GM10266 (cell line): ENCODE results near the gene RTP2.

Experiments used
- DNase-seq: peaks from one replicate; pipeline ENCODE4 v3.0.0; 2012; ENCODE audit errors: extremely low spot score
- TF ChIP-seq, protein P1 (sequence below): IDR thresholded peaks from 2 replicates; pipeline ENCODE4 v1.5.1; 2012; ENCODE audit warnings: mild to moderate bottlenecking, low read depth; ENCODE audit not compliant: control insufficient read depth, insufficient read depth; ENCODE audit errors: missing control alignments

RTP2 gene

DNA sequence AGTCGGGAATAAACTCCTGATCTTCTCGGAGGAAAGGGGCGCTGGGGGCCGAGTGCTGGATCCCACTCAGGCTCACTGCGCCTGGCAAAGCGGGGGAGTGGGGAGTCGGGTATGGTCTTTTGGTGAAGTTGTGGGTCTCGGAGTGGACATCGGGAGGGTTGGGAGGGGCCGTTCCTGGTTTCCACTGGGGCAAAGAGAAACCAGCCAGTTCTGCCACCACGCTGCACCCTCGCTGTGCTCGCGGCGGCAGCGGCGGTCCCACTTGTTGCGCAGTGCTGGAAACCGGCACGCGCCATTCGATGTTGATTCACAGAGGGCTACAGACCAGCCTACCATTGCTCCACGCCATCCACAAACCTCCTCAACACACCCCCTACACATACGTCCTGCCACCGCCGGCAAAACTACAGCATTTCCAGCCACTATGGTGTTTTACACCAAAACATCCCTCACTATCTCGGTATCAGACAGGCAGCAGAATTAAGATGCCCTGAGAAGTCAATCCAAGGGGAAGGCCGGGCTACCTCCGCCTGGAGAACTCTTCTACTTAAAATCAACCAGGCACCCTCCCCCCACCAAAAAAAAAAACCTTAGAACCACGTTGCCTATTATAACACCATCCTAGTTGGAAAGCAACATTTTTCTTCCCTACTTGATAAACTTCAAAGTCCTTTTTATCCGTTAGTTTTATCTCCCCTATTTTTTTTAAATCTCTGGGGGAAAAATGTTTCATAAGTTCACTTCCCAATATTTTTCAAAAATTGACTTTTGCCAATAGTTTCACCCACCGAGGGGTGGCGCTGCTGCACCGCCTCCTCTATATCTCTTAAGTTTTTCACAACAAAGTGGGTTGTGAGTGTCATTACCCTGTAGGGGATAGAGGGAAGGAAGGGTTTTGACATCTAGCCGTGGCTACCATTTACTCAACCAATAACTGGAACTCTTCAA, 39.3 kb upstream of the RTP2 start:
- DNase-seq = peak; percentile 69
- TF ChIP-seq, protein P1, sequence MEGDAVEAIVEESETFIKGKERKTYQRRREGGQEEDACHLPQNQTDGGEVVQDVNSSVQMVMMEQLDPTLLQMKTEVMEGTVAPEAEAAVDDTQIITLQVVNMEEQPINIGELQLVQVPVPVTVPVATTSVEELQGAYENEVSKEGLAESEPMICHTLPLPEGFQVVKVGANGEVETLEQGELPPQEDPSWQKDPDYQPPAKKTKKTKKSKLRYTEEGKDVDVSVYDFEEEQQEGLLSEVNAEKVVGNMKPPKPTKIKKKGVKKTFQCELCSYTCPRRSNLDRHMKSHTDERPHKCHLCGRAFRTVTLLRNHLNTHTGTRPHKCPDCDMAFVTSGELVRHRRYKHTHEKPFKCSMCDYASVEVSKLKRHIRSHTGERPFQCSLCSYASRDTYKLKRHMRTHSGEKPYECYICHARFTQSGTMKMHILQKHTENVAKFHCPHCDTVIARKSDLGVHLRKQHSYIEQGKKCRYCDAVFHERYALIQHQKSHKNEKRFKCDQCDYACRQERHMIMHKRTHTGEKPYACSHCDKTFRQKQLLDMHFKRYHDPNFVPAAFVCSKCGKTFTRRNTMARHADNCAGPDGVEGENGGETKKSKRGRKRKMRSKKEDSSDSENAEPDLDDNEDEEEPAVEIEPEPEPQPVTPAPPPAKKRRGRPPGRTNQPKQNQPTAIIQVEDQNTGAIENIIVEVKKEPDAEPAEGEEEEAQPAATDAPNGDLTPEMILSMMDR = peak; percentile 73

GRCh38 chr3:187740421-187741399, 38.4 kb upstream of the RTP2 start:
- TF ChIP-seq, protein P1 = peak; percentile 95
- DNase-seq = peak; percentile 73

DNA sequence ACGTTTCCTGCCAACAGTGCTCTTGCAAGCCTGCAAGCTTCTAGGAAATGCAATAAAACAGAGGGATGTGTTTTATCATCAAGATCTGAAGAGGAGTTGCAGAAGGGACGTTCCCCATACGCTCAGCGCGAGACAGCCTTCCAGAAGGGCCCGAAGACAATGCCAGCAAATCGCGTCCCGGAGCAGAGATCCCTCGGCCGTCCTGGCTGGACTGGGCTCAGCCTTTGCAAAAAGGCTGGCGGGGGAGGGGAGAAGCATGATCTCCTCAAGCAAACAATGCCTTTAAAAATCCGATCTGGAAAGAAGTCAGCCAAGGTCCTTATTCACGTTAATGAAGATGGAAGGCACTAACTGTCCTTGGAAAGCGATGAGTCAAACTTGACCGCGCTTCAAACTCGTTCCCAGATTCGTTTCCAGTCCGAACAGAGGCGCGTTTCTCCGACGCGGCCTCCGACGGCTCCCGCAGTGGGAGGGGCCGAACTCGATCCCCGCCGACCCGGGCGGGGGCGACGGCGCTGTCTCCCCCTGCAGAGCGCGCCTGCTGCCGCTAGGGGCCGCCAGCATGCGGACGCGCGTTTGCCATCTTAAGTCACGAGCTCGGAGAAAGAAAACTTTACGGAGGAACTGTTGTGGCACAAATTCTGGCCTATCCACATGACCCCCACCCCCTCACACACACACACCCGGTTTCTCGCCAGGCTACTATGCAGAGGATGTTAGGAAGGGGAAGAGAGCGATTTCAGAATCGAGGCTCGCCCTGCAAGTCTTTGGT, 37.4 kb upstream of the RTP2 start:
- peak; percentile 84 for DNase-seq

DNA sequence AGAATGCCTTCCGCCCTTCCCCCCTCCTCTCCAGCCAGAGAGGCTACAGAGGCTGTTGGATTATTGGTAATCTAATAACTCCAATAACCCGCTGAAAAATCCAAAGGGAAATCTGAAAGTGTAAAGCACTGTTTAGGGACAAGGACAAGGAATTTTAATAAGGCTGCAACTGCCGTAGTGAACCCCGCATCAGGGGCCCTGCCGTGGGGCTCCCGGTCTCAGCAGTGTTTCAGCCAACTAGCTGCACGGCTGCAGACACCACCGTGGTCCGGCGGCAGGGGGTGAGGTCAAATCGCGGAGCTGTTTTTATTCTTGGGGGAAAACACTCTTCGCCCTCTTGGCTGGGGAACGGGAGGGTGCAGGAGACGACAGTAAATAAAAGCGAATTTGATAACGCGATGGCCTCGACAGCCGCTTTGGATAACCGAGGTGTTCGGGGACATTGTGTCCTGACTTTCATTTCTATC, 36.8 kb upstream of the RTP2 start:
- DNase-seq = no peak
- TF ChIP-seq, protein P1 = no peak

More for the DNA sequence above, 37.4 kb upstream of the RTP2 start:
- TF ChIP-seq, protein P1 = peak; percentile 100

- DNase-seq = peak; percentile 93
- TF ChIP-seq, protein P1 = peak; percentile 96
Observed at GRCh38 chr3:187738331-187739093, 36.2 kb upstream of the RTP2 start.

GRCh38 chr3:187738071-187738330, 35.6 kb upstream of the RTP2 start:
- DNase-seq = no peak
- TF ChIP-seq, protein P1 = no peak
